ENCODE data around the gene ADGRV1.

DNA sequence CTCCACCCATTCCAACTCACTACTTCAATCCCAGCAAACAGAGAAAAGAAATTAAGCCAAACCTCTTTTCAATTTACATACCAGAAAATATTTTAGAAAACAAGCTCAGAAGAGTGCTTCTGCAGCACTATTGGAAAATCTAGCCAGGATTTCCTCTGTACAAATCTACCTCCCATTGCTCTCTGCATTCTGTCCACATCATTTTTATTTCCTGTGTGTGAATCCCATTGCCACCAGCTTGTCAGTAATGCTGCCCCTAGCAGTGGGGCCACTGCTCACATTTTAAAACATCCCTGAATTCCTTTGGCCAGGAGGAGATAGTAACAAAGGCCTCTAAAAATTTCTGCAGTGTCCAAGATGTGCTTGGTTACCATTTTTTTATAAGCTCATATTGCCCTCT lies 592.0 kb downstream of the ADGRV1 start:
- TF ChIP-seq, protein P1, sequence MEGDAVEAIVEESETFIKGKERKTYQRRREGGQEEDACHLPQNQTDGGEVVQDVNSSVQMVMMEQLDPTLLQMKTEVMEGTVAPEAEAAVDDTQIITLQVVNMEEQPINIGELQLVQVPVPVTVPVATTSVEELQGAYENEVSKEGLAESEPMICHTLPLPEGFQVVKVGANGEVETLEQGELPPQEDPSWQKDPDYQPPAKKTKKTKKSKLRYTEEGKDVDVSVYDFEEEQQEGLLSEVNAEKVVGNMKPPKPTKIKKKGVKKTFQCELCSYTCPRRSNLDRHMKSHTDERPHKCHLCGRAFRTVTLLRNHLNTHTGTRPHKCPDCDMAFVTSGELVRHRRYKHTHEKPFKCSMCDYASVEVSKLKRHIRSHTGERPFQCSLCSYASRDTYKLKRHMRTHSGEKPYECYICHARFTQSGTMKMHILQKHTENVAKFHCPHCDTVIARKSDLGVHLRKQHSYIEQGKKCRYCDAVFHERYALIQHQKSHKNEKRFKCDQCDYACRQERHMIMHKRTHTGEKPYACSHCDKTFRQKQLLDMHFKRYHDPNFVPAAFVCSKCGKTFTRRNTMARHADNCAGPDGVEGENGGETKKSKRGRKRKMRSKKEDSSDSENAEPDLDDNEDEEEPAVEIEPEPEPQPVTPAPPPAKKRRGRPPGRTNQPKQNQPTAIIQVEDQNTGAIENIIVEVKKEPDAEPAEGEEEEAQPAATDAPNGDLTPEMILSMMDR (IDR thresholded peaks at IDR 0.05): no peak
- TF ChIP-seq POLR2A (IDR thresholded peaks at IDR 0.05; ENCODE audit: low read length): no peak
- TF ChIP-seq SREBF2 (IDR thresholded peaks at IDR 0.05): no peak
